HG02852 (cell line): ENCODE results near the gene ATG16L1.

Experiments used
- ATAC-seq: cut with Tn5 transposase; IDR thresholded peaks from one replicate; pipeline ENCODE4 v1.9.1; 2021; ENCODE audit warnings: mild to moderate bottlenecking, moderate library complexity; ENCODE audit not compliant: unreplicated experiment

ATG16L1 gene

GRCh38 chr2:233251306-233252116, at the start of gene ATG16L1:
Gene ATG16L1 (plus strand): TSS chr2:233251673. CDS start chr2:233251828, 155 bp downstream.
- ATAC-seq = peak; percentile 91

- no peak for ATAC-seq
These were observed 48.9 kb upstream of the ATG16L1 start for GRCh38 chr2:233202531-233202944.

- no peak for ATAC-seq
These were observed 48.4 kb upstream of the ATG16L1 start for GRCh38 chr2:233203060-233203459.

- ATAC-seq = no peak
These were observed 47.1 kb upstream of the ATG16L1 start for GRCh38 chr2:233204286-233204936.

- no peak for ATAC-seq
These were observed 42.9 kb upstream of the ATG16L1 start for GRCh38 chr2:233208382-233209116.

- ATAC-seq = no peak
These were observed 42.3 kb upstream of the ATG16L1 start for GRCh38 chr2:233209117-233209532.

GRCh38 chr2:233209533-233210171, 41.8 kb upstream of the ATG16L1 start:
- ATAC-seq = no peak

GRCh38 chr2:233210281-233210680, 41.2 kb upstream of the ATG16L1 start:
- ATAC-seq = no peak

- no peak for ATAC-seq
These were observed 40.5 kb upstream of the ATG16L1 start for GRCh38 chr2:233210843-233211547.

- ATAC-seq = no peak
These were observed 40.0 kb upstream of the ATG16L1 start for GRCh38 chr2:233211548-233211895.

- ATAC-seq = no peak
These were observed 38.5 kb upstream of the ATG16L1 start for GRCh38 chr2:233213011-233213410.

GRCh38 chr2:233213975-233214374, 37.5 kb upstream of the ATG16L1 start:
- ATAC-seq = no peak

- no peak for ATAC-seq
These were observed 33.5 kb upstream of the ATG16L1 start for GRCh38 chr2:233217892-233218377.

- ATAC-seq = no peak
These were observed 32.6 kb upstream of the ATG16L1 start for GRCh38 chr2:233218836-233219235.

- no peak for ATAC-seq
These were observed 31.6 kb upstream of the ATG16L1 start for GRCh38 chr2:233219848-233220247.

- no peak for ATAC-seq
These were observed 30.0 kb upstream of the ATG16L1 start for GRCh38 chr2:233221378-233222063.

GRCh38 chr2:233223059-233223894, 28.2 kb upstream of the ATG16L1 start:
- ATAC-seq = peak; percentile 83

GRCh38 chr2:233225230-233226068, 26.0 kb upstream of the ATG16L1 start:
- no peak for ATAC-seq
